A549 treated with CpdA at 1 μM for 4 hours (cell line): Measurements from ENCODE around the gene SLC25A14. TPM values are rescaled to one million over a fixed set of nuclear protein-coding genes. Genes with fewer than 3 reads are reported as not detected.

Source experiments
- total RNA-seq: library from RNA; stranded (reverse); fragments of 200-300 nt; extraction: Qiagen RNA extraction; gene quantifications from 5 replicates; pipeline ENCODE4 v1.2.3, GENCODE V29; 2022; ENCODE audit warnings: low read depth

Gene SLC25A14
- total RNA-seq: 18.2 to 21.9 TPM (median 19.6 TPM) in 5 replicates

DNA sequence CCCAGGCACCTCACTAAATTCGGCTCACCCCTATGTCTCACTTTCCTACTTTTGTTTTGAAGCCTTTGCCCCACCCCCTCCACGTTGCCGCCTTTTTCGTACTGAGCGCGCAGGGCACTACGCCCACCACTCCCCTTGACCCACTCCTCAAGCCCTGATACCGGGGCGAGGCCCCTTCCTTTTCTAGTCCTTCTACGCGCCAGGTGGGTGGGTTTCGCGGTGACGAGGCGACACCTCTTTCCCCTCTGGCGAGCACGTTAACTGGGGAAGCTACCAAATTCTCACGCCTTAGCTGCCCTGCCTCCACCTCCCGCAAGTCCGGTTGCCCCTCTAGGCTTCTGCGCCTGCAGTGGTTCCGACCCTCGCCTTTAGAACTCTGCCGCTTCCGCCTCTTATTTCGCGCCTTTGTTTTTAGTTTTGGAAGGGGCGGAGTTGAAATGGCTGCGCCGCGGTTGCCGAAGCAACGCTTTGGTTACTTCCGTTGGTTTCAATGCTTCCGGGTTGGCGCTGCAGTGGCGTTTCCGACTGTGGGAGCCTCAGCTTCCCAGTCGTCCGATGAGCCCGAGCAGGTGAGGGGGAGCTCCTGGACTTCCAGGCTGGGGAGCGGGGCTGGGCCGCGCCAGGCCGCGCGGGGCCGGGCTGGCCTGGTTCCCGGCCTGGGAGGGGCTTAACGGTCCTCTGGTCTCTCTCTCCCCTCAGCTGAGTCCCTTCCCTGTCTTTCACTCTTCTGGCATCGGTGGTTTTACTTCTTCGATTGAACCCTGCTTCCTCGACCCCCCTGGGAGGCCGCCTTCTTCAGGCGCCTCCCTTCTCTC lies at the start of gene SLC25A14:
SLC25A14 (plus strand) TSS at position 512 of the 815 bp plus-strand sequence. CDS start 360 bp downstream, outside the sequence.

GRCh38 chrX:130385520-130385919 lies 45.8 kb downstream of the SLC25A14 start, which contains the start of gene GPR119:
Gene GPR119, minus strand, starts transcription at chrX:130385674. Its CDS starts 227 bp downstream, at chrX:130385447.

GRCh38 chrX:130401415-130402207 lies 61.9 kb downstream of the SLC25A14 start, which contains the start of gene RBMX2:
Gene RBMX2, plus strand, starts transcription at chrX:130401987. Its CDS starts 46 bp downstream, at chrX:130402033.

Other genes starting within 250 kb of the SLC25A14 start
- 29.8 to 35.2 TPM (median 32.8 TPM) in 5 replicates for gene ELF4, start 229.4 kb upstream of the SLC25A14 start, total RNA-seq
- 73.3 to 76.6 TPM (median 75.0 TPM) in 5 replicates for gene AIFM1, start 174.1 kb upstream of the SLC25A14 start, total RNA-seq
- 0.14 to 0.47 TPM (median 0.28 TPM) in 5 replicates for gene RAB33A, start 168.0 kb upstream of the SLC25A14 start, total RNA-seq
- 2.5 to 4.9 TPM (median 2.7 TPM) in 5 replicates for gene ZNF280C, start 71.0 kb upstream of the SLC25A14 start, total RNA-seq
- not detected in 5 replicates for gene GPR119, start 45.8 kb downstream of the SLC25A14 start, total RNA-seq
- gene RBMX2, start 62.1 kb downstream of the SLC25A14 start, total RNA-seq: 27.5 to 36.7 TPM (median 30.2 TPM) in 5 replicates